Spinal cord (tissue), 10 donors: ENCODE measurements around the gene MTHFD1L. TPM values are rescaled to one million over a fixed set of nuclear protein-coding genes. Genes with fewer than 3 reads are reported as not detected.
"Not testable (repeated sequence)": the region's sequence is repeated elsewhere in the genome, so short reads cannot be mapped to it uniquely, and the experiment has no call there.

Experiments
- DNase-seq, 6 donors: peaks; one replicate each; pipeline versions ENCODE4 v3.0.0 to v3.0.0-alpha.2; 2013 to 2015; ENCODE audit warnings: low spot score in 6 of 6, low read depth in 4 of 6
- H3K27ac ChIP-seq: one replicate; pipeline ENCODE4 v1.5.1; 2013; ENCODE audit warnings: low read depth, low read length, control low read depth
- H3K27me3 ChIP-seq: one replicate; pipeline ENCODE4 v1.6.1; 2013; ENCODE audit warnings: low read length; ENCODE audit not compliant: control insufficient read depth, insufficient read depth
- H3K36me3 ChIP-seq: one replicate; pipeline ENCODE4 v1.6.1; 2013; ENCODE audit warnings: low read length; ENCODE audit not compliant: control insufficient read depth, insufficient read depth
- H3K4me1 ChIP-seq: one replicate; pipeline ENCODE4 v1.6.1; 2013; ENCODE audit warnings: low read length; ENCODE audit not compliant: control insufficient read depth, insufficient read depth
- H3K4me3 ChIP-seq: one replicate; pipeline ENCODE4 v1.5.1; 2013; ENCODE audit warnings: low read depth, low read length, control low read depth
- H3K9me3 ChIP-seq: one replicate; pipeline ENCODE4 v1.6.1; 2013; ENCODE audit warnings: low read length; ENCODE audit not compliant: control insufficient read depth, insufficient read depth
- WGBS: methylation state at CpG from one replicate; pipeline ENCODE4 v1.1.5; 2013; ENCODE audit warnings: missing lambda C conversion rate; ENCODE audit not compliant: insufficient coverage; 5-methylcytosine and 5-hydroxymethylcytosine counted together
- polyA plus RNA-seq, 2 donors: library from polyadenylated mRNA; unstranded; fragments of 120-200 nt; gene quantifications; one replicate each; pipeline ENCODE4 v1.2.1, GENCODE V29; 2013; ENCODE audit not compliant: insufficient read length in 2 of 2
- total RNA-seq, 2 donors: library from RNA; depleted of rRNA in 1 of 2; stranded (reverse); fragments of 120-200 nt in 1 of 2; fragments of >200 nt in 1 of 2; gene quantifications; one replicate each; pipeline versions ENCODE4 v1.2.3 to v1.2.4, GENCODE V29; 2013 to 2014
- donor health status: healthy.

Gene MTHFD1L
- total and polyA plus RNA-seq, 4 donors, result 15.0 to 21.6 (median 17.8) TPM

DNA sequence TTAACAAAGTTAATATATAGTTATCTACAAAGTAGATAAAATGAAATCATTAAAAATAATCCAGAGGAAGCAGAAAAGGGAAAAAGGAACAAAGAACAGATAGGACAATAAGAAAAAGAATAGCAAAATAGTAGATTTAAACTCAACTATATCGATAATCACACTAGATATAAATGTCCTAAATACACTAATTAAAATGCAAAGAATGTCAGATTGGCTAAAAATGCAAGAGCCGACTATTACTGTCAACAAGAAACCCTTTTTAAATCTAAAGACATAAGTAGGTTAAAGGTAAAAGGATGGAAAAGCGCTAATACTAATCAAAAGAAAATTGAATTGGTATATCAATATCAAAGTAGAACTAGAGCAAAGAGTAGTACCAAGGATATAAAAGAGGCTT is 209.5 kb downstream of the MTHFD1L start:
- peaks cover 2% of the 10 kb centered on the region for H3K9me3 ChIP-seq
- no CpG with 5 or more reads among the region's 3 CpGs for WGBS
- H3K36me3 ChIP-seq, result no peaks in the 10 kb centered on the region
- H3K4me3 ChIP-seq, result no peak overlapping the region
- no peak overlapping the region for H3K27ac ChIP-seq
- H3K27me3 ChIP-seq, result no peaks in the 10 kb centered on the region
- no peak for DNase-seq
- H3K4me1 ChIP-seq, result no peaks in the 10 kb centered on the region

DNA sequence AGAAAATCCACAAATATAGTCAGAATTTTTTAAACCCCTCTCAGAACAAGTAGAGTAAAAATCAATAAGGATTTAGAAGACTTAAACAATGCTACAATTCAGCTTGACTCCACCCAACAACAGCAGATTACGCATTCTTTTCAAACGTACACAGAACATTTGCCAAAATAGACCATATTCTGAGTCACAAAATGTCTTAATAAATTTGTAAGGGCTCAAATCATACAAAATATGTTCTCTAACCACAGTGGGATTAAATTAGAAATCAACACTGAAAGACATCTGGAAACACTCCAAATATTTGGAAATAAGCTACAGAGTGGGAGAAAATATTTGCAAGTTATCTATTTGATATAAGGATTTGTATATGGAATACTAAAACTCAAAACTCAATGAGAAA is 210.0 kb downstream of the MTHFD1L start:
- Histone ChIP-seq H3K36me3 (no peaks in the 10 kb centered on the region), H3K9me3 (peaks cover 2% of the 10 kb centered on the region), H3K4me3 (no peak overlapping the region), H3K27ac (no peak overlapping the region), H3K4me1 (no peaks in the 10 kb centered on the region), H3K27me3 (no peaks in the 10 kb centered on the region)
- DNase-seq, result no peak
- WGBS, result no CpG with 5 or more reads among the region's 2 CpGs

DNA sequence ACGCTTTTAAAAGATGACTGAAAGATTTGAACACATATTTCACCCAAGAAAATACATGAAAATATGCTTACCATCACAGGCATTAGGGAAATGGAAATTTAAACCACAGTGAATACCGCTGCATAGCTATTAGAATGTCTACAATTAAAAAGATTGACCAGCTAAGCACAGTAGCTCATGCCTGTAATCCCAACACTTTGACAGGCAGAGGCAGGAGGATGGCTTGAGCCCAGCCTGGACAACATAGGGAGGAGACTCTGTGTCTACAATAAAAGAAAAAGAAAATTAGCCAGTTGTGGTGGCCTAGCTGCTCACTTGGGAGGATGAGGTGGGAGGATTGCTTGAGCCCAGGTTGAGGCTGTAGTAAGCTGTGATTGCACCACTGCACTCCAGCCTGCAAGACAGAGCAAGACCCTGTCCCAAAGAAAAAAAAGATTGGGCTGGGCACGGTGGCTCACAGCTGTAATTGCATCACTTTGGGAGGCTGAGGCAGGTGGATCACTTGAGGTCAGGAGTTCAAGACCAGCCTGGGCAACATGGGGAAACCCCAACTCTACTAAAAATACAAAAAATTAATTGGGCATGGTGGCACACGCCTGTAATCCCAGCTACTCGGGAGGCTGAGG is 210.5 kb downstream of the MTHFD1L start:
- no peak overlapping the region for H3K27ac ChIP-seq
- H3K4me3 ChIP-seq, result no peak overlapping the region
- H3K27me3 ChIP-seq, result no peaks in the 10 kb centered on the region
- H3K9me3 ChIP-seq, result peaks cover 2% of the 10 kb centered on the region
- no peaks in the 10 kb centered on the region for H3K4me1 ChIP-seq
- WGBS, result 93% methylated on average over 3 of the region's 5 CpGs
- DNase-seq, result no peak
- H3K36me3 ChIP-seq, result no peaks in the 10 kb centered on the region

- DNase-seq, result no peak
- Histone ChIP-seq H3K36me3 (no peaks in the 10 kb centered on the region), H3K27me3 (no peaks in the 10 kb centered on the region), H3K4me1 (no peaks in the 10 kb centered on the region), H3K4me3 (no peak overlapping the region), H3K27ac (no peak overlapping the region), H3K9me3 (peaks cover 2% of the 10 kb centered on the region)
- WGBS, result 86% methylated on average over 5 of the region's 6 CpGs
These were observed 213.2 kb downstream of the MTHFD1L start for GRCh38 chr6:151078655-151079054.

DNA sequence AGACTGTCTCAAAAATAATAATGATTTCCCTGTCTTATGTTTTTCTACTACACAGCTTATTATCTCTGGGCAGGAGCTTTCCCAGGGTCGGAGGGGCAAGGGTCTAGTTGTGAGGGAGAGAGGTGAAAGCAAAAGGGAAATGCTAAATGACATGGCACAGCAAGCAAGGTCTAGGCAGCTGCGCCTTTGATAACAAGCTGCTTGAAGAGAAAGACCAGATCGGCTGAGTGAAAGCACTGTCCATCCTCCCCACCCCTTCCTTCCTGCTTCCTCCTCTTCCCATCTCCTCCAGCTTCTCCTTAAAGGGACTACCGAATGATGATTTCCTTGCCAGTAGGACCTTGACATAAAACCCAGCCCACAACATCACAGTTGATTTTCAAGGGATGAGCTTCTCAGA is 216.2 kb downstream of the MTHFD1L start:
- no peaks in the 10 kb centered on the region for H3K4me1 ChIP-seq
- H3K27me3 ChIP-seq, result no peaks in the 10 kb centered on the region
- no peak for DNase-seq
- H3K27ac ChIP-seq, result no peak overlapping the region
- no peaks in the 10 kb centered on the region for H3K9me3 ChIP-seq
- H3K36me3 ChIP-seq, result no peaks in the 10 kb centered on the region
- WGBS, result 44% methylated on average over 3 of the region's 4 CpGs
- H3K4me3 ChIP-seq, result no peak overlapping the region

DNA sequence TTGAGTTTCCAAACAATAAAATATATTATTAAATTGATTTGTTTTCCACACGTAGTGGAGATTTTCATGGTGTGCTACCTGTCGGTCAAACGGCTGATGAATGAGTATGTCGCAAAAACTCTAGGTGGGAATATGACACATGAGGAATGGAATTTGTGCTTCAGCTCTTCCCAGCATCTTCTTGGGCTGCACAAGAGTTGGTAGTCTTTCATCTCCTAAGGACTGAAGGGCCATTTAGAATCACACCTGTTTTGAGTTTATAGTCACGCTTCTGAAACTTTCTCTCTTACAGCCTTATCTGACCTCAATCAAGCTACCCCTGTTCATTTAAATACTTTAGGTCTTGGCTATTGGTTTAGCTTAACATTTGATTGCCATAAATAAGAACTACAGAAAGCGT is 216.6 kb downstream of the MTHFD1L start:
- H3K4me1 ChIP-seq, result no peaks in the 10 kb centered on the region
- DNase-seq, result no peak
- H3K9me3 ChIP-seq, result no peaks in the 10 kb centered on the region
- no CpG with 5 or more reads among the region's 6 CpGs for WGBS
- H3K36me3 ChIP-seq, result no peaks in the 10 kb centered on the region
- no peak overlapping the region for H3K27ac ChIP-seq
- H3K4me3 ChIP-seq, result no peak overlapping the region
- no peaks in the 10 kb centered on the region for H3K27me3 ChIP-seq

DNA sequence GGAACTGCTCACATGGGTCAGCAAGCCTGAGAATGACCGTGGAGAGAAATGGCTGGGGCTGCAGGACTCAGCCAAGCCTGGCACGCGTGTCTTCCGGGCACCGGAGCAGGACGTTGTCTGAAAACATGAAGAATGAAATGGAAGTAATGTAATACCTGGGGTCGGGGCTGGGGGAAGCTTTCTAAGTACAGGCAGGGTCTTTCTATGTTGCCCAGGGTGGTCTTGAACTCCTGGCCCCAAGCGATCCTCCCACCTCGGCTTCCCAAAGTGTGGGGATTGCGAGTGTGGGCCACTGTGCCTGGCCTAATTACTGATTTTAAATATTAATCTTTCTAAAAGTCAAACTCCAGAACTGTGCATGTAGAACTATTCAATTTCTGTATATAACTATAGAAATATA is 218.8 kb downstream of the MTHFD1L start:
- H3K27me3 ChIP-seq, result no peaks in the 10 kb centered on the region
- no peaks in the 10 kb centered on the region for H3K4me1 ChIP-seq
- DNase-seq, result no peak
- H3K4me3 ChIP-seq, result no peak overlapping the region
- H3K36me3 ChIP-seq, result no peaks in the 10 kb centered on the region
- no peak overlapping the region for H3K27ac ChIP-seq
- WGBS, result 93% methylated on average over 8 of the region's 10 CpGs
- no peaks in the 10 kb centered on the region for H3K9me3 ChIP-seq

GRCh38 chr6:151087055-151087454 is 221.6 kb downstream of the MTHFD1L start:
- H3K9me3 ChIP-seq, H3K27me3 ChIP-seq, H3K4me3 ChIP-seq, H3K27ac ChIP-seq, DNase-seq, H3K36me3 ChIP-seq, H3K4me1 ChIP-seq: not testable (repeated sequence)
- WGBS, result no CpG with 5 or more reads among the region's 8 CpGs

DNA sequence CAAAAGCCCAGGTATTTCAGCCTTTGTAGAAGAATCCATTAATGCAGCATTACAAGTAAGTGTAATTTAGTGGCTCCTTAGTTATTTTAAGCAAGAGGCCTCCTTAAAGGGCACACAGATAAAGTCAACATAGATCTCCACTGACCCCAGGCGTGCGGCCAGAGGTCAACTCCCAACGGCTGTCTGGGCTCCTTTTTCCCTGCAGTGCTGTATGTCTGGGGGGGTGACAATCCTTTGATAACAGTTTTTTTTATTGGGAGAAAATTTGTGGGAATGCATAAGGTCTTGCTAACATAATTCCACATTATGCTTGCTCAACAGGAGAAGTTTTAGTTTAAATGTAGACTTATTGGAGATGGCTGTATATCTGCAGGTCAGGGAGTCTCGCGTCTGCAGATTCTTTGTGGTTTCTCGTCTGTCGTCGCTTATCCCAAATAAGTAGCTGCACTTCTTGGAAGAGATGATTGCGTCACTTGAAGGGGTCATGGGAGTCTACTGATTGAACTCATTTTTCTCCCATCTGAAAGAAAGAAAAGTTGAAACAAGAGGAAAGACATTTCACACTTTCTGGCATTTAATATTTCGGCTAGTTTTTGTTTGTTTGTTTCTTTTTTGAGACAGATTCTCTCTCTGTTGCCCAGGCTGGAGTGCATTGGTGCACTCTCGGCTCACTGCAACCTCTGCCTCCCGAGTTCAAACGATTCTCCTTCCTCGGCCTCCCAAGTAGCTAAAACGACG is 222.5 kb downstream of the MTHFD1L start:
- Histone ChIP-seq H3K4me3 (no peak overlapping the region), H3K27ac (no peak overlapping the region), H3K27me3 (no peaks in the 10 kb centered on the region), H3K9me3 (no peaks in the 10 kb centered on the region), H3K4me1 (peaks cover 4% of the 10 kb centered on the region), H3K36me3 (no peaks in the 10 kb centered on the region)
- DNase-seq, result no peak
- no CpG with 5 or more reads among the region's 16 CpGs for WGBS

DNA sequence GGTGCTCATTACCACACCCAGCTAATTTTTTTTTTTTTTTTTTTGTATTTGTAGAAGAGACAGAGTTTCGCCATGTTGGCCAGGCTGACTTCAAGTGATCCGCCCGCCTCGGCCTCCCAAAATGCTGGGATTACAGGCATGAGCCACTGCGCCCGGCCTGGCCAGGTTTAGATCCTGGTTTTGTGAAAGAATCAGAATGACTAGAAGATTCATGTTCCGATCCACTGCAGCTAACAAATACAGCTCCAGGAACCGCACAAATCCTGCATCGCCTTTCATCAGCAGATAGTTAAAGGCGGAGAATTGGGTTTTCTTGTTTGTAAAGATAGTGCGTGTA is 223.1 kb downstream of the MTHFD1L start:
- H3K27me3 ChIP-seq, result no peaks in the 10 kb centered on the region
- peaks cover 5% of the 10 kb centered on the region for H3K36me3 ChIP-seq
- 91% methylated on average over 4 of the region's 11 CpGs for WGBS
- no peak for DNase-seq
- H3K9me3 ChIP-seq, result no peaks in the 10 kb centered on the region
- H3K27ac ChIP-seq, result no peak overlapping the region
- peaks cover 4% of the 10 kb centered on the region for H3K4me1 ChIP-seq
- no peak overlapping the region for H3K4me3 ChIP-seq
